Measurements from ENCODE around the gene NKD2.
"Not testable (repeated sequence)": the region's sequence is repeated elsewhere in the genome, so short reads cannot be mapped to it uniquely, and the experiment has no call there.

NKD2 gene

GRCh38 chr5:1059884-1060263 lies 51.3 kb downstream of the NKD2 start:
- DNase-seq, result no peak

GRCh38 chr5:1060535-1060981 lies 52.0 kb downstream of the NKD2 start:
- DNase-seq, result no peak

GRCh38 chr5:1061292-1061691 lies 52.7 kb downstream of the NKD2 start:
- not testable (repeated sequence) for DNase-seq

GRCh38 chr5:1061916-1062315 lies 53.3 kb downstream of the NKD2 start:
- no peak for DNase-seq

GRCh38 chr5:1062761-1063568 lies 54.4 kb downstream of the NKD2 start:
- no peak for DNase-seq

GRCh38 chr5:1063661-1064382 lies 55.2 kb downstream of the NKD2 start:
- DNase-seq, result no peak

GRCh38 chr5:1064383-1065142 lies 56.0 kb downstream of the NKD2 start:
- DNase-seq, result no peak

- DNase-seq, result no peak
Observed at GRCh38 chr5:1065143-1065750, 56.6 kb downstream of the NKD2 start.

GRCh38 chr5:1065891-1066650 lies 57.5 kb downstream of the NKD2 start:
- DNase-seq, result no peak

- DNase-seq, result no peak
Observed at GRCh38 chr5:1066676-1067075, 58.1 kb downstream of the NKD2 start.

- no peak for DNase-seq
Observed at GRCh38 chr5:1067141-1068121, 58.8 kb downstream of the NKD2 start.

- DNase-seq, result no peak
Observed at GRCh38 chr5:1068204-1068894, 59.7 kb downstream of the NKD2 start.

GRCh38 chr5:1068895-1069719 lies 60.5 kb downstream of the NKD2 start:
- no peak for DNase-seq

GRCh38 chr5:1069720-1070088 lies 61.1 kb downstream of the NKD2 start:
- DNase-seq, result no peak

- DNase-seq, result no peak
Observed at GRCh38 chr5:1073239-1074102, 64.9 kb downstream of the NKD2 start.

- no peak for DNase-seq
Observed at GRCh38 chr5:1074226-1074625, 65.6 kb downstream of the NKD2 start.

- DNase-seq, result no peak
Observed at GRCh38 chr5:1074816-1075554, 66.4 kb downstream of the NKD2 start.

GRCh38 chr5:1075555-1075881 lies 66.9 kb downstream of the NKD2 start:
- no peak for DNase-seq

All from NCI-H82 (cell line).